Cerebellar cortex (tissue), 1 donor: ENCODE data around the gene SPPL2A.
A peak's percentile ranks its signal among the peaks of the same experiment; 100 is the strongest.

Experiments
- DNase-seq: peaks from one replicate; pipeline ENCODE4 v3.0.0-alpha.2; 2015; ENCODE audit warnings: low spot score

The SPPL2A gene

GRCh38 chr15:50686469-50687301, 78.8 kb downstream of the SPPL2A start, which contains the start of gene TRPM7:
Gene TRPM7, minus strand, starts transcription at chr15:50686797. Its CDS starts 264 bp downstream, at chr15:50686533.
- DNase-seq: peak; percentile 74

DNA sequence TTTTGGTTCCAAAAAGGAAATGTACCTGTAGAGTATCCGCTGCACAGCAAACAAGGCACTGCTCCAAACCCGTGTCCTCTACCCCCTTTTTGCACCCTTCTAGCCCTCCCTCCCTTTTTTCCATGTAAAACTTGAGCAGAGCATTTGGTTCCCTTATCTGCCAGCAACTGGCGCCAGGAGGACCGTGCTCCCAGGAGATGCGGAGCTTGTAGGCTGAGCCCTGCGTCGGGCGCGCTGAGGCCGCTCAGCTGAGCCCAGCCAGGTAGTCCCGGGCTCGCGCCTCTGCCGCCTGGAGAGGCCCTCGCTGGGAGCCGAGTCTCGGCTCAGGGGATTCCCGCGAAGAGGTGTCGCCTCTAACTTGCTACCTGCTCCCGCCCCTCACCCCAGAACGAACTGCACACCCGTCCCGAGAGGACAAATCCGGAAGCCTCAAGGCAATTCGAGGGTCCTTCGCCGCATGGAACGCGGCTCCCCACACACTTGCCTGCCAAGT, 79.5 kb downstream of the SPPL2A start:
- peak; percentile 51 for DNase-seq

DNA sequence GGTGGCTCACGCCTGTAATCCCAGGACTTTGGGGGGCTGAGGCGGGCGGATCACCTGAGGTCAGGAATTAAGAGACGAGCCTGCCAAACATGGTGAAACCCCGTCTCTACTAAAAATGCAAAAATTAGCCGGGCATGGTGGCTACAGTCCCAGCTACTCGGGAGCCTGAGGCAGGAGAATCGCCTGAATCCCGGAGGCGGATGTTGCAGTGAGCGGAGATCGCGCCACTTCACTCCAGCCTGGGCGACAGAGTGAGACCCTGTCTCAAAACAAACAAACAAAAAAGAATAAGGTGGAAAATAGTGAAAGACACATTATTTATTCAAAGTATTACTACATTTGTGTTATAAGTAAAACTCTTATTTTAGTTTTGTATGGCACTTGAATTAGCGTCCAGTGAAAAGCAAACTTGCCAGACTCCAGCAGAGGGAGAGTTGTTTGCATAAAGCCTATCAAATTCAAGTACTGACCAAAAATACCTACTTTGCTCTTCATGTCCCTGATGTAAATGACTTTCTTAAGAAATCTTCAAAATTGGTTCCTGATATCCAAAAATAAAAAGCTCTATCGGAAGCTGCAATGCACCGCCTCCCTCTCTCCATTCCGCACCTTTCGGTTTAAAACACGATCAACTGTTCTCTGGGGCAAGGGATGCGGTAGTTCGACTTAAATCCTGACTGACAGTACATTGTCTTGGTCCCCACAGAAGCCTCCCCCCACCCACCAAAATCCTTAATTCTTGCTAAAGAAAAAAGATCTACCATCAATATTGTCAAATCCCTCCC, 80.1 kb downstream of the SPPL2A start:
- DNase-seq: peak; percentile 7

GRCh38 chr15:50681467-50681866, 84.0 kb downstream of the SPPL2A start:
- no peak for DNase-seq

GRCh38 chr15:50676799-50677483, 88.6 kb downstream of the SPPL2A start:
- no peak for DNase-seq

GRCh38 chr15:50675535-50676144, 89.9 kb downstream of the SPPL2A start:
- peak; percentile 35 for DNase-seq

- no peak for DNase-seq
Observed at GRCh38 chr15:50670115-50670514, 95.4 kb downstream of the SPPL2A start.

- DNase-seq: no peak
Observed at GRCh38 chr15:50669611-50670010, 95.9 kb downstream of the SPPL2A start.

GRCh38 chr15:50665938-50666337, 99.6 kb downstream of the SPPL2A start:
- no peak for DNase-seq

GRCh38 chr15:50655555-50655954, 110.0 kb downstream of the SPPL2A start:
- DNase-seq: no peak

DNA sequence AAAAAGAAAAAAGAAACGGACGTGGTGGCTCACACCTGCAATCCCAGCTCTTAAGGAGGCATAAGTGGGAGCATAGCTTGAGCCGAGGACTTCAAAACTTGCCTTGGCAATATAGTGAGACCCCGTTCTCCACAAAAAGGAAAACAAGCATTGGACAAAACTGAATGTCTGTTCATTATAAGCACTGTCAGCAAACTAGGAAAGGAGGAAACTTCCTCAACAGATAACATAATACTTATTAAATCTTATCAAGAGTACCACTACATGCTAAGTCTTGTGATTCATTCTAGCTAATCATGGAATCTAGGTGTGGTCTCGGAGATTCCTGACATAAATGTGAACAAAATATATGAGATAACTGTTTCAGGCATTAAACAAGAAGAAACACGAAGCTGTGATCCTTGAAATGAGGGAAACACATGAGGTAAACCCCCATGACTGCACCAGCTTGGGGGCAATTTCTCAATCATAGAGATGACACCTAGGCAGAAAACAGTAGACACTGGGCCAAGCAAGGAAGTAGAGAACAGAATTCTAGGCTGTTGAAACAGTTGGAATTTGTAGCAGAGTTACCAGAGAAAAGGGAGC, 112.3 kb downstream of the SPPL2A start:
- DNase-seq: no peak

GRCh38 chr15:50652671-50653070, 112.8 kb downstream of the SPPL2A start:
- DNase-seq: no peak
